NOMO-1 (cell line): Measurements from ENCODE around the gene EEPD1.
"Not testable (repeated sequence)": the region's sequence is repeated elsewhere in the genome, so short reads cannot be mapped to it uniquely, and the experiment has no call there.

Source experiments
- DNase-seq, 2 experiments: peaks; one replicate each; lab custom pipeline; 2025; ENCODE audit not compliant: unreplicated experiment in 2 of 2; lab: John Stamatoyannopoulos, UW

The EEPD1 gene

DNA sequence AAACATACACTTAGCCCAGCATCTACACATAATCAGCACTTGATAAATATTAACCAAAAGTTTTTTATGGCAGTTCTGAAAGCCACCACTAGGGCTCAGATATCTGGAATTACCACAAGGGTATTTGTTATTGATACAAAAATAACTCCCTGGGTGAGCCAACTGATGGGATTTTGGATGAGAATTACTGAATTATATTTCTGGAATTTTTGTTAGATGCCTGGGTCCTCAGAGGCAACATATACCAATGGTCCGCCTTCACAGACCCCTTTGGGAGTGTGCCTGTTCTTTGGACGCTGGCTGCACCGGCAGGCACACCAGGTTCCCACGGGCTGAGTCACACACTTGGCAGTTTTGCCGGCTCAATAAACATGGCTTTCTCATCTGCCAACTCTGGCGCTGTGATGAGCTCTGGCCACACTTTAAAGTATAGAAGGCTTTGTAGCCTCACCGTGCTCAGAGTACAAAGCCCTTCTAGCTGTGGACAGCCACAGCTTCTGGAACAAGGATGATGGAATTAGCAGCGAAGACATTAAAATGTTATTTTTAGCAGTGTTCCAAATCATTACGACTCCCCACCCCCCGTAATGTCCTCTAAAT is 24.5 kb upstream of the EEPD1 start:
- DNase-seq = no peak

- no peak for DNase-seq
Observed at GRCh38 chr7:36129048-36129534, 24.0 kb upstream of the EEPD1 start.

DNA sequence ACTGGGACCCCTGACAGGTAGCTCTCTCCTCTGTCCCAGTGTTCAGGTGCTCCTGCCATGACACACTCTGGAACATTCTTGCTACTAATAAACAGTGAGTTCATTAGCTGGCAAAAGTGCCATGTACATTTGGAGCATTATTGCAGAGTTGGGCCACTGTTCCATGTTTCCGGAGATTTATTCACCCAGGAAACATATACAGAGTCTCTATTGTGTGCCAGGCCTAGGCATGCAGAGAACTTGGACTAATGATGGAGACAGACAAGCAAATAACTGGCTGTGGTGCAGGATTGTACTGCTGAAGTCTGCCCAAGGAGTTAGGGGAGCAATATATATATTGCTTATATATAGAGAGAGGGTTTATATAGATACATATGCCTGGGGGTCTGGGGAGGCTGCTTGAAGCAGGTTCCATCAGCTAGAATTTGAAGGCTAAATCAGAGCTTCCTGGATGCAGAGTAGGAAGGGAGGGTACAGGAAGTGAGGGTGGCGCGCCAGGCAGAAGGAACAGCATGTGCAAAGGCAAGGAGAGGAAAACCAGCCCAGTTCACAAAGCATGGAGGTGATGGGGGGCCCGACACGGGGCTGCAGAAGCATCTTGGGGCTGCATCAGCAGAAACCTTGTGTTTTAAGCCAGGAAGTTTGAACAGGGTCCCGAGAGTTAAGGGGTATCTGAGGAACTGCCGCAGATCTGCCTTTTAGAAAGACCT is 22.7 kb upstream of the EEPD1 start:
- no peak for DNase-seq

DNA sequence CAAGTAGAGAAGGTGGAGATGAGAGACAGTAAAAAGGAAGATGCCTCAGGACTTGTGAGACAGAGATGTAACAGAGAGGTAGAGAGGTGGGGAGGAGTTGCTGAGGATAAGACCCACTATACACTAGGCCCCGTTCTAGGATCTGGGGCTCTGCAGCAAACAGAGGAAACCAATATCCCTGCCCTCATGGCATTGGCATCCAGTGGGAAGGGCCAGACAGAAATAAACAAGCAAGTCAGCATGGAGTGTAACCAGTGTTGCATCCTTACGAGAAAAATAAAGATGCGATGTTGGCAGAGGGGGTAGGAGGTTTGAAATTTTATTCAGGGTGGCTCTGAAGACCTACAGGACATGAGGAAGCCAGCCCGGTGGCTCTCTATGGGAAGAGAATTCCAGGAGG is 22.0 kb upstream of the EEPD1 start:
- DNase-seq = no peak

GRCh38 chr7:36131499-36131898 is 21.6 kb upstream of the EEPD1 start:
- no peak for DNase-seq

- DNase-seq = no peak
Observed at GRCh38 chr7:36132012-36132411, 21.0 kb upstream of the EEPD1 start.

- no peak for DNase-seq
Observed at GRCh38 chr7:36135700-36136099, 17.4 kb upstream of the EEPD1 start.

DNA sequence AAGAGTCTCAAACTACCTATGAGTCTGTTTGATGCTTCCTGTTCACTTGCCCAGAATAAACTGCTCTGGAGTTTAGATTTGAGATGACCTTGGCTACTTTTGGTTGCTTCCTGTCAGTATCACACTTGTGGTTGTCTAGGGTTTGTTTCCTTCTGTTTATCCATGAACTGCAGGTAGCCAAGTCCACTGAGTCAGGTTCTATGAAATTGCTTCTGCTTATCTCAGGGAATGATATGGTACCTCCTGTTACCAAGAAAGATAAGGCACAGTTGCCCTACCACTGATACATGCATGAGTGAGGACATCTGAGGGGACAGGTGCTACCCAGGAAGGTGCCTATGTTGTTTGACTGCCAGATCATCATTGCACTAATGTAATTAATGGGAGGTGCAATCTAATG is 15.8 kb upstream of the EEPD1 start:
- no peak for DNase-seq

- no peak for DNase-seq
Observed at GRCh38 chr7:36137754-36138153, 15.3 kb upstream of the EEPD1 start.

- no peak for DNase-seq
Observed at GRCh38 chr7:36138209-36138608, 14.8 kb upstream of the EEPD1 start.

DNA sequence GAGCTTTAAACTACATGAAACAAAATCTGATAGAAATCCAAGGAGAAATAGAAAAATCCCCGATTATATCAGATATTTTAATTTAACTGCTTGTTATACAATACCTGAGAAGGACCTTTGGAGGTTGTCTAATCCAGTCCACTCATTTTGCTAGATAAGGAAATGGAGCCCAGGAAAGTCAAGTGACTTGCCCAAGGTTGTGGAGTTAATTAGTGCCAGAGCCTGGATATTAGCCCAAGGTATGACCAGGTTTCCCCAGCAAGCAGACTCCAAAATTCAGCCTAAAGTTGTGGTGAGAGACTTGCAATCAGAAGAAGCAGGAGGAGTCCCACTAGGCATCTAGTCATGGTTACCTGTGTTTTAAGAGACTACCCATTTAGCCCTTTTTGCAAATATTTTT is 11.7 kb upstream of the EEPD1 start:
- DNase-seq = no peak

DNA sequence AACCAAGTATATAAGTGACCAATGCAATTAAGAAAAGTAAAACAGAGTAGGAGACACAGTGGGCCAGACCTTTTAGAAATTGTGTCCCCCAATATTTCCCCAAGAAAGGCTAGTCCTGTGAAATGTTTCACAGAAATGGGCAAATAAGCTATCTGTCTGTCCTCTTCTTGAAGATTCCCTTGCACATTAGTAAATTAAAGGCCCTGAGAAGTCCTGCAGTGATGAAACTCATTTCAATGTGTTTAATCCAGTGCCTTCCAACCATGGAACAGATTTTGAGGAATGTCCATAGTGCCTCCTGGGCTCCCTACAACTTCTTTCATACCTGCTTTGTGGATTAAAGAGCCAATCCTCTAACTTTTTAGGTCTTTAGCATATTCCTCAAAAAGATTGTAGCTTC is 11.2 kb upstream of the EEPD1 start:
- no peak for DNase-seq

GRCh38 chr7:36144189-36144588 is 8.9 kb upstream of the EEPD1 start:
- peak in 1 of 2 experiments; percentile 6 for DNase-seq

GRCh38 chr7:36145686-36146085 is 7.4 kb upstream of the EEPD1 start:
- no peak for DNase-seq

DNA sequence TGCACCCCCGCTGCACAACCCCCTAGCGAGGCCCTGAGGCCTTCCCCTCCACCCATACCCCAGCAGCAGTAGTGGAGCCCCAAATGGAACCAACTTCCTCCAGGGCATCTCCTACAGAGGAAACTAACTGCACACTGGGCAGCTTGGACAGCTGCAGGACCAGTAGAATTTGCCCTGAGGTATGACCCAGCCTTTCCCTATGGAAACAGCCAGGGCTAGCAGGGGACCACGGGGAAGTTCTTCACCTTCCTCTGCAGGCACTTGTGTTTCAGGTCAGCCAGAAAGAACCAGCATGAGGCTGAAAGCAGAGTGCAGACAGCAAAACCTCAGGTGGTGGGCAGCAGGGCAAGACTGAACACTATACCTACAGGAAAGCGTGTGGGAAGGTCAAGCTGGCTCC is 5.7 kb upstream of the EEPD1 start:
- no peak for DNase-seq

DNA sequence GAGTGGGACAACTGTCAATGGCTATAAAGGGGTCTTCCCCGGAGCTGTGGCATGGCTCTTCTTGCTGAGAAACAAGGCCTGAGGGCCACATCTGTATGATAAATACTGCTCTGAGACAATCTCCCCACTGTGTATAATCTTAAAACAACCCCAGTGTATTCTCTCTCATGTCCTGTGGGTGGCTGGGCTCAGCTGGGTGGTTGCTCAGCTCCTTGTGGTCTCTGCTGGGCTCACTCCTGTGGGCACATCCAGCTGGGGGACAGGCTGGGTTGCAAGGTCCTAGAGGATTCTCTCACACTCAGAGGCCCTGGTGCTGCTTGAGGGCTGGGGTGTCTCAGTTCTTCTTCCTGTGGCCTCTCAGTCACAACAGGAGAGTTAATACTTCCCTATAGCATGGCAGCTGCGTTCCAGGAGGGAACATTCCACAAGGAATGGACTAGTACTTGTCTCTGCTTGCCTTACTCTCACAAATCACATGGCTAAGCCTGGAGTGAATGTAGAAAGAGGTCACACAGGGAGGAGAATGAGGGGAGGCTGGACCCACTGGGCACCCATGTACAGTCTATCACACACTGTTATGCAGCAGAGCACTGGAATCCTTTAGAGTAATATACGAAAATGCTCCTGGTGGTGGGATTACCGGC is 4.5 kb upstream of the EEPD1 start:
- DNase-seq = no peak

- DNase-seq = not testable (repeated sequence)
Observed at GRCh38 chr7:36149240-36149639, 3.8 kb upstream of the EEPD1 start.

DNA sequence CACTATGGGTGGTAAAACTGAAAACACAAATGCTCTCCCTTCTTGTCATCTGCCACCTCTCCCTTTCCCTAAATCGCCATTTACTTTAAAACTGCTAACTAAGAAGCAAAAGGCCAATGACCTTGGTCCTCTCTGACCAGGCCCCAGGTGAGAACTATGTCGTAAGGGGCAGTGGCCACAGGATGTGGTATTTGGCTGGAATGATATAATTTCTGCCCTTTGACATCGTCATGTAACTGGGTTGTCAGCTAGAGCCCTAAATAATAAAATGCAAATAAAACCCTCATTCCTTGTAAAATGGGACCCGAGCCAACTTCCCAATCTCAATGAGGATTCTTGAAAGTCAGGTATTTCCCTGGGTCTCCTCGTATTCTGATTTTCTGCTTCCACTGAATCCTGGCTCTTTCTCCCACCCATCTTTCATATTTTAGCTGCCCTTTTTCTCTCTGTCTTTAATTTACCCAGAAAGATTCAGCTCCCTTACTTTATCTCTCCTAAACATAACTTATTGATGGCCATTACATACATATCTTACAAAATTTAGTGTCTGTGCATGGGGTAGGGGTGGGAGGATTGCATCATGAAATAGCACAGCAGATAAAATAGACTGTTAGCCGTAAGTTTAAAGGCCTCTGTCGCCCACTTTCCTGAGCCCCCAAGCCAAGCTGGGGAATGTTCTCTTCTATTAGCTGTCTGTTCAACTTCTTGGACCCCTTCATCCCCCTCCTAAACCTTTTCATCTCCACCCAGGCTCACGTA is 3.2 kb upstream of the EEPD1 start:
- DNase-seq = no peak

GRCh38 chr7:36151921-36152755 is 916 bp upstream of the EEPD1 start:
- no peak for DNase-seq

DNA sequence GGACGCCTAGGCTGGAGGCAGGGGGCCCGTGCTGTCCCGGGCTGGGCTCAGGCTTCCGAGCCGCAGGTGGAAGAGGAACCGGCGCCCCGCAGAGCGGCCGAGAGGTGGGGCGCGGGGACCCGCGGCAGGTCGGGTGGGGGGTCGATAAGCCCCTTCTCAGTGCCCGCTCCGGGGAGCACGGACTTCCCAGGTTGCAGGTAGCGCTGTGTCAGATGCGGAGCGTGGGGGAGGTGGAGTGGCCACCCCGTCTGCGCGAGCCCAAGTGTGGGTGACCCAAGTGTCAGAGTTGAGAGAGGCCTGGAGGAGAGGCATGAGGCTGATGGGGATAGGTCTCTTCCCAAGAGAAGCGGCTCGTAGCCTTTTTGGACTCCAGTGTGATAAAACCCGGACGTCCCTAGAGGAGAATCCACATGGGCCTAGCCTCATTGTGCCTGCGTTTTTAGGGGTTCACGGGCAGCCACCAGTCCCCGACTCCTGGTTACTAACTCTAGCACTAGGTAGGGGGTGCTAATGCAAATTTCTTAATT is 580 bp downstream of the EEPD1 start:
- no peak for DNase-seq
